ENCODE data around the gene SRSF7. TPM values are rescaled to one million over a fixed set of nuclear protein-coding genes. Genes with fewer than 3 reads are reported as not detected.

Gene SRSF7
- total and polyA plus RNA-seq, 4 donors: 95.1 to 155 (median 130) TPM

- H3K9ac ChIP-seq (ENCODE audit: insufficient read depth in 1 of 2, low read length in 2 of 2): peak overlapping the region in 1 of 2 donors; percentile 23
- peaks cover 3 to 31% (median 8%) of the 10 kb centered on the region in 5 donors for H3K4me1 ChIP-seq (ENCODE audit: control insufficient read depth in 5 of 5, insufficient read depth in 5 of 5, low read length in 5 of 5)
- no peaks in the 10 kb centered on the region for H3K27me3 ChIP-seq (ENCODE audit: control insufficient read depth in 3 of 3, insufficient read depth in 3 of 3, low read length in 2 of 3)
Observed at GRCh38 chr2:38747819-38748218, 3.3 kb downstream of the SRSF7 start.

GRCh38 chr2:38747007-38747424 lies 4.1 kb downstream of the SRSF7 start:
- peaks cover 21 to 54% (median 52%) of the 10 kb centered on the region in 4 donors for H3K36me3 ChIP-seq (ENCODE audit: control insufficient read depth in 4 of 4, insufficient read depth in 4 of 4, low read length in 4 of 4)

More at GRCh38 chr2:38747819-38748218, 3.3 kb downstream of the SRSF7 start:
- DNase-seq (no peak), ATAC-seq (ENCODE audit: insufficient read depth, low FRiP score) (no peak)
- no peak overlapping the region for H3K4me3 ChIP-seq
- no peak for TF ChIP-seq CTCF (IDR thresholded peaks at IDR 0.05; ENCODE audit: control extremely low read depth, extremely low read depth)
- no peak overlapping the region for H3K27ac ChIP-seq (ENCODE audit: low read depth in 1 of 2, low read length in 1 of 2)
- 61 to 81% methylated on average over 5 of the region's 5 CpGs for WGBS, 2 donors
- peaks cover 18 to 54% (median 50%) of the 10 kb centered on the region in 4 donors for H3K36me3 ChIP-seq (ENCODE audit: control insufficient read depth in 4 of 4, insufficient read depth in 4 of 4, low read length in 4 of 4)
- H3K9me3 ChIP-seq (ENCODE audit: control insufficient read depth in 4 of 4, insufficient read depth in 3 of 4, low read length in 3 of 4): no peaks in the 10 kb centered on the region

GRCh38 chr2:38745267-38745666 lies 5.9 kb downstream of the SRSF7 start:
- no peak for TF ChIP-seq CTCF (IDR thresholded peaks at IDR 0.05; ENCODE audit: control extremely low read depth, extremely low read depth)
- H3K4me1 ChIP-seq (ENCODE audit: control insufficient read depth in 5 of 5, insufficient read depth in 5 of 5, low read length in 5 of 5): peaks cover 3 to 24% (median 8%) of the 10 kb centered on the region in 5 donors
- H3K27me3 ChIP-seq (ENCODE audit: control insufficient read depth in 3 of 3, insufficient read depth in 3 of 3, low read length in 2 of 3): no peaks in the 10 kb centered on the region
- no peak overlapping the region for H3K27ac ChIP-seq (ENCODE audit: low read depth in 1 of 2, low read length in 1 of 2)
- peaks cover 23 to 54% (median 50%) of the 10 kb centered on the region in 4 donors for H3K36me3 ChIP-seq (ENCODE audit: control insufficient read depth in 4 of 4, insufficient read depth in 4 of 4, low read length in 4 of 4)
- no peak for ATAC-seq (ENCODE audit: insufficient read depth, low FRiP score)
- no peak for DNase-seq
- H3K9me3 ChIP-seq (ENCODE audit: control insufficient read depth in 4 of 4, insufficient read depth in 3 of 4, low read length in 3 of 4): no peaks in the 10 kb centered on the region
- no peak overlapping the region for H3K9ac ChIP-seq (ENCODE audit: insufficient read depth in 1 of 2, low read length in 2 of 2)
- WGBS, 2 donors: 92 to 94% methylated on average over 9 of the region's 9 CpGs
- H3K4me3 ChIP-seq: no peak overlapping the region

More at GRCh38 chr2:38747007-38747424, 4.1 kb downstream of the SRSF7 start:
- TF ChIP-seq CTCF (IDR thresholded peaks at IDR 0.05; ENCODE audit: control extremely low read depth, extremely low read depth): no peak
- no peak overlapping the region for H3K4me3 ChIP-seq
- H3K9ac ChIP-seq (ENCODE audit: insufficient read depth in 1 of 2, low read length in 2 of 2): no peak overlapping the region
- WGBS, 2 donors: 75 to 83% methylated on average over 4 of the region's 4 CpGs
- no peak overlapping the region for H3K27ac ChIP-seq (ENCODE audit: low read depth in 1 of 2, low read length in 1 of 2)
- DNase-seq (no peak), ATAC-seq (ENCODE audit: insufficient read depth, low FRiP score) (no peak)
- peaks cover 3 to 29% (median 8%) of the 10 kb centered on the region in 5 donors for H3K4me1 ChIP-seq (ENCODE audit: control insufficient read depth in 5 of 5, insufficient read depth in 5 of 5, low read length in 5 of 5)
- H3K27me3 ChIP-seq (ENCODE audit: control insufficient read depth in 3 of 3, insufficient read depth in 3 of 3, low read length in 2 of 3): no peaks in the 10 kb centered on the region
- H3K9me3 ChIP-seq (ENCODE audit: control insufficient read depth in 4 of 4, insufficient read depth in 3 of 4, low read length in 3 of 4): no peaks in the 10 kb centered on the region

GRCh38 chr2:38744399-38744780 lies 6.8 kb downstream of the SRSF7 start:
- Histone ChIP-seq H3K4me1 (ENCODE audit: control insufficient read depth in 5 of 5, insufficient read depth in 5 of 5, low read length in 5 of 5) (peaks cover 3 to 21% (median 5%) of the 10 kb centered on the region in 5 donors), H3K4me3 (no peak overlapping the region), H3K9ac (ENCODE audit: insufficient read depth in 1 of 2, low read length in 2 of 2) (no peak overlapping the region), H3K27me3 (ENCODE audit: control insufficient read depth in 3 of 3, insufficient read depth in 3 of 3, low read length in 2 of 3) (no peaks in the 10 kb centered on the region), H3K36me3 (ENCODE audit: control insufficient read depth in 4 of 4, insufficient read depth in 4 of 4, low read length in 4 of 4) (peaks cover 23 to 54% (median 50%) of the 10 kb centered on the region in 4 donors), H3K27ac (ENCODE audit: low read depth in 1 of 2, low read length in 1 of 2) (no peak overlapping the region), H3K9me3 (ENCODE audit: control insufficient read depth in 4 of 4, insufficient read depth in 3 of 4, low read length in 3 of 4) (no peaks in the 10 kb centered on the region)
- no peak for TF ChIP-seq CTCF (IDR thresholded peaks at IDR 0.05; ENCODE audit: control extremely low read depth, extremely low read depth)
- ATAC-seq (ENCODE audit: insufficient read depth, low FRiP score) (no peak), DNase-seq (no peak)
- 42 to 63% methylated on average over 2 of the region's 2 CpGs for WGBS, 2 donors
